ENCODE measurements around the gene MMP24OS.

- TF ChIP-seq CTCF (IDR thresholded peaks at IDR 0.05) (no peak), POLR2A (IDR thresholded peaks at IDR 0.05) (no peak), EP300 (IDR thresholded peaks at IDR 0.05) (no peak), POLR2AphosphoS5 (IDR thresholded peaks at IDR 0.05) (no peak)
Observed at GRCh38 chr20:35267092-35267491, 10.8 kb downstream of the MMP24OS start.
